K562 (cell line): Measurements from ENCODE around the gene SYCP3. TPM values are rescaled to one million over a fixed set of nuclear protein-coding genes. Genes with fewer than 3 reads are reported as not detected.

Source experiments
- ARID4B ChIP-seq: sonication (generic); formaldehyde crosslinking; IDR thresholded peaks from 2 replicates; pipeline ENCODE4 v1.8.0; 2022; ENCODE audit warnings: mild to moderate bottlenecking, missing genetic modification reagents
- E2F8 ChIP-seq: fragments of 450-650 bp; IDR thresholded peaks from 2 replicates; pipeline ENCODE4 v1.7.1; 2018; ENCODE audit warnings: mild to moderate bottlenecking, low read depth; ENCODE audit not compliant: partially characterized antibody
- FOXA3 ChIP-seq, 2 experiments: fragments of 450-650 bp in 1 of 2; sonication (generic) in 1 of 2; formaldehyde crosslinking; IDR thresholded peaks in 1 of 2; conservative IDR thresholded peaks in 1 of 2; 2 replicates each; pipeline versions ENCODE4 v1.4.0 to v1.8.0; 2020 to 2022; ENCODE audit warnings: mild to moderate bottlenecking in 2 of 2, missing genetic modification reagents in 1 of 2
- HSF4 ChIP-seq: fragments of 250-450 bp; sonication (Bioruptor Pico); IDR thresholded peaks from 2 replicates; pipeline ENCODE4 v2.1.2; 2022; ENCODE audit warnings: mild to moderate bottlenecking, moderate library complexity, borderline replicate concordance
- IFI16 ChIP-seq: fragments of 250-450 bp; sonication (Bioruptor Pico); IDR thresholded peaks from 2 replicates; pipeline ENCODE4 v2.1.2; 2022; ENCODE audit warnings: mild to moderate bottlenecking, inconsistent platforms
- KHSRP ChIP-seq: fragments of 450-650 bp; IDR thresholded peaks from 2 replicates; pipeline ENCODE4 v1.6.1; 2017
- MAFK ChIP-seq: IDR thresholded peaks from 2 replicates; pipeline ENCODE4 v1.6.1; 2011; ENCODE audit warnings: low read length, improper control_type of control experiment
- NFATC3 ChIP-seq: fragments of 450-650 bp; IDR thresholded peaks from 2 replicates; pipeline ENCODE4 v1.6.1; 2017; ENCODE audit warnings: mild to moderate bottlenecking
- SRF ChIP-seq, 2 experiments: fragments of 250-450, 450-650 bp in 1 of 2; sonication (Bioruptor Pico) in 1 of 2; sonication (generic) in 1 of 2; formaldehyde crosslinking; IDR thresholded peaks; 2 replicates each; pipeline versions ENCODE4 v1.5.0 to v1.5.1; 2020 to 2022; ENCODE audit warnings: mild to moderate bottlenecking in 1 of 2, missing genetic modification reagents in 1 of 2
- TAF15 ChIP-seq: fragments of 200-400 bp; formaldehyde crosslinking; IDR thresholded peaks from 2 replicates; pipeline ENCODE4 v1.6.1; 2017; ENCODE audit warnings: mild to moderate bottlenecking, low read depth, low read length, moderate library complexity
- TCF3 ChIP-seq: sonication (generic); formaldehyde crosslinking; IDR thresholded peaks from 2 replicates; pipeline ENCODE4 v1.4.0; 2020; ENCODE audit warnings: mild to moderate bottlenecking, missing genetic modification reagents
- TGIF2 ChIP-seq: sonication (generic); formaldehyde crosslinking; IDR thresholded peaks from 2 replicates; pipeline ENCODE4 v1.8.1; 2022; ENCODE audit warnings: mild to moderate bottlenecking, missing genetic modification reagents, moderate library complexity
- USF2 ChIP-seq: sonication (generic); formaldehyde crosslinking; IDR thresholded peaks from 2 replicates; pipeline ENCODE4 v1.5.0; 2020; ENCODE audit warnings: missing genetic modification reagents
- ZFX ChIP-seq: sonication (generic); formaldehyde crosslinking; IDR thresholded peaks from 2 replicates; pipeline ENCODE4 v1.8.0; 2022; ENCODE audit warnings: mild to moderate bottlenecking, missing genetic modification reagents, moderate library complexity
- ZNF57 ChIP-seq: fragments of 450-650 bp; formaldehyde crosslinking; IDR thresholded peaks from 2 replicates; pipeline ENCODE4 v1.4.0; 2020; ENCODE audit warnings: mild to moderate bottlenecking, moderate library complexity
- polyA plus RNA-seq, 8 experiments: library from polyadenylated mRNA; depleted of rRNA in 4 of 8; stranded (reverse) in 5 of 8; unstranded in 3 of 8; fragments of >200 nt; fragmentation: Nextera tagmentation in 2 of 8; fragmentation: Illumina TruSeq in 1 of 8; extraction: Ambion mirVana in 2 of 8; extraction: Trizol in 1 of 8; gene quantifications; 2 replicates each; pipeline versions ENCODE4 v1.2.1 to v1.2.3, GENCODE V29; 2011 to 2014; ENCODE audit warnings: inconsistent platforms in 1 of 8, missing spikeins in 1 of 8
- total RNA-seq, 7 experiments: library from RNA; depleted of rRNA in 6 of 7; stranded (reverse); fragments of >200 nt in 6 of 7; fragmentation: Illumina TruSeq in 2 of 7; extraction: Trizol in 2 of 7; gene quantifications; 2 replicates each; pipeline versions ENCODE4 v1.2.1 to v1.2.3, GENCODE V29; 2011 to 2021; ENCODE audit warnings: low replicate concordance in 1 of 7
- TF ChIP-seq, protein P1 (sequence below): sonication (generic); formaldehyde crosslinking; IDR thresholded peaks from 2 replicates; pipeline ENCODE4 v1.9.0; 2022; ENCODE audit warnings: mild to moderate bottlenecking, missing genetic modification reagents

SYCP3 gene
- total and polyA plus RNA-seq, 9 of the 15 experiments (the other 6 are each of a cell fraction or from before 2014, with no cell fraction given) = 0.11 to 0.25 (median 0.22) TPM; not detected in 4

DNA sequence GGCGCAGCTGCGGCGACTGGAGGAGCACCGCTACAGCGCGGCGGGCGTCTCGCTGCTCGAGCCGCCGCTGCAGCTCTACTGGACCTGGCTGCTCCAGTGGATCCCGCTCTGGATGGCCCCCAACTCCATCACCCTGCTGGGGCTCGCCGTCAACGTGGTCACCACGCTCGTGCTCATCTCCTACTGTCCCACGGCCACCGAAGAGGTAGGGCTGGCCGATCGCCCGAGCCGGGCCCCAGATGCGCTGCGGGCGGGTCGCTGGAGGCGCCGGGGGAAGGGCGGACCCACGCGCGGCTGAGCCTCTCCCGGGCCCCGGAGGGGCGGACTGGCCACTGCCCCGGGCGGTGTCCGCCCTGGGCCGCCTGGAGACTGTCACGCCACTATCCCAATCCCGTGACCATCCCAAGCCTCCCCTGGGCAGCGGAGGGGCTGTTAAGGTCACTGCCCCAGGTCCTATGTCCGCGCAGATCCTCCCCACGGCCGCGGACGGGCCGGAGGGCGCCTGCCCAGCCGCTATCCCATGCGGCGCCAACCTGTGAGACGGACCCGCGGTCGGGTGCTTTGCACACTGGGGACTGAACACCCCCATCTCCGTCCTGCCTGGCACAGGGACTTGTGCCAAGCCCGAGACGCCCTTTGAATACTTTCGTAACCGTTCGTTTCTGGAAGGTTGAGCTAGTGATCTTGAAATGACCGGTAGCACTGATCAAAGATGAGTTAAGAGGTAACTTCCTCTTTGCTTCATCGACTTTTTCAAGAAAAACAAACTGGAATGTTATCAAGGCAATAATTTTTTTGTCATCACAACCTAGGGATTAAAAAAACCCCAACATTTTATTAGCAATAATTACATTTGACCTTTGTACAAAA, 41.1 kb downstream of the SYCP3 start (continued):
- TF ChIP-seq, protein P1, sequence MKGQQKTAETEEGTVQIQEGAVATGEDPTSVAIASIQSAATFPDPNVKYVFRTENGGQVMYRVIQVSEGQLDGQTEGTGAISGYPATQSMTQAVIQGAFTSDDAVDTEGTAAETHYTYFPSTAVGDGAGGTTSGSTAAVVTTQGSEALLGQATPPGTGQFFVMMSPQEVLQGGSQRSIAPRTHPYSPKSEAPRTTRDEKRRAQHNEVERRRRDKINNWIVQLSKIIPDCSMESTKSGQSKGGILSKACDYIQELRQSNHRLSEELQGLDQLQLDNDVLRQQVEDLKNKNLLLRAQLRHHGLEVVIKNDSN (CRISPR knock-in tag) = no peak
- TF ChIP-seq TAF15 = no peak
- no peak for TF ChIP-seq NFATC3
- no peak for TF ChIP-seq E2F8
- TF ChIP-seq HSF4 (CRISPR knock-in tag) = no peak
- no peak for TF ChIP-seq SRF (CRISPR knock-in tag; IDR thresholded peaks at IDR 0.05)
- TF ChIP-seq TCF3 (CRISPR knock-in tag) = no peak
- TF ChIP-seq USF2 = no peak
- TF ChIP-seq MAFK = no peak
- TF ChIP-seq FOXA3 (CRISPR knock-in tag; conservative IDR thresholded peaks at IDR 0.05 in 1 of 2, IDR thresholded peaks at IDR 0.05 in 1 of 2) = no peak; a peak in 1 of 4 replicates
- no peak for TF ChIP-seq IFI16 (CRISPR knock-in tag)
- TF ChIP-seq ARID4B (CRISPR knock-in tag) = peak; percentile 15; the same call in 1 of the 2 replicates
- TF ChIP-seq ZNF57 (CRISPR knock-in tag) = no peak
- TF ChIP-seq ZFX (CRISPR knock-in tag) = peak; percentile 45
- peak; percentile 56; the same call in 1 of the 2 replicates for TF ChIP-seq TGIF2 (CRISPR knock-in tag)
- no peak for TF ChIP-seq KHSRP
